K562 (cell line): ENCODE data around the gene LEO1. TPM values are rescaled to one million over a fixed set of nuclear protein-coding genes. Genes with fewer than 3 reads are reported as not detected.

Experiments
- ARID2 ChIP-seq: fragments of 450-650 bp; IDR thresholded peaks from 2 replicates; pipeline ENCODE4 v1.6.1; 2017; ENCODE audit warnings: antibody characterized with exemption, mild to moderate bottlenecking
- CAMTA2 ChIP-seq: fragments of 250-450 bp; sonication (Bioruptor Pico); conservative IDR thresholded peaks from 2 replicates; pipeline ENCODE4 v1.5.1; 2022
- CSDE1 ChIP-seq, 2 experiments: fragments of 450-650 bp; IDR thresholded peaks; 2 replicates each; pipeline ENCODE4 v1.6.1; 2016; ENCODE audit warnings: mild to moderate bottlenecking in 1 of 2
- EHMT2 ChIP-seq: fragments of 450-650 bp; IDR thresholded peaks from 2 replicates; pipeline ENCODE4 v1.6.1; 2018; ENCODE audit warnings: antibody characterized with exemption
- ELF2 ChIP-seq: fragments of 250-450 bp; sonication (Bioruptor Pico); IDR thresholded peaks from 2 replicates; pipeline ENCODE4 v1.5.0; 2021; ENCODE audit warnings: mild to moderate bottlenecking
- ETS1 ChIP-seq: conservative IDR thresholded peaks from 2 replicates; pipeline ENCODE4 v1.6.1; 2011; ENCODE audit warnings: low read depth, mild to moderate bottlenecking, low read length; ENCODE audit not compliant: control insufficient read depth
- ETV5 ChIP-seq: sonication (generic); formaldehyde crosslinking; IDR thresholded peaks from 2 replicates; pipeline ENCODE4 v1.4.0; 2020; ENCODE audit warnings: low read depth, mild to moderate bottlenecking, missing genetic modification reagents
- HNRNPL ChIP-seq: fragments of 200-400 bp; formaldehyde crosslinking; IDR thresholded peaks from 2 replicates; pipeline ENCODE4 v1.6.1; 2017; ENCODE audit warnings: low read depth, mild to moderate bottlenecking, low read length
- MBD2 ChIP-seq: sonication (generic); IDR thresholded peaks from 2 replicates; pipeline ENCODE4 v1.6.1; 2016; ENCODE audit warnings: low read depth, borderline replicate concordance
- MECOM ChIP-seq: fragments of 250-450 bp; sonication (Bioruptor Pico); IDR thresholded peaks from 2 replicates; pipeline ENCODE4 v1.8.0; 2022; ENCODE audit warnings: inconsistent platforms
- MITF ChIP-seq: IDR thresholded peaks from 2 replicates; pipeline ENCODE4 v1.6.1; 2014; ENCODE audit warnings: antibody characterized with exemption
- NEUROD1 ChIP-seq: fragments of 150-350 bp; IDR thresholded peaks from 2 replicates; pipeline ENCODE4 v1.6.1; 2014; ENCODE audit warnings: borderline replicate concordance, low read length, low read depth; ENCODE audit not compliant: partially characterized antibody
- RREB1 ChIP-seq: fragments of 250-450 bp; sonication (Bioruptor Pico); IDR thresholded peaks from 2 replicates; pipeline ENCODE4 v1.4.0; 2020
- SREBF1 ChIP-seq: fragments of 150-350 bp; IDR thresholded peaks from 2 replicates; pipeline ENCODE4 v1.6.1; 2014; ENCODE audit warnings: antibody characterized with exemption, low read depth, low read length, borderline replicate concordance
- ZNF217 ChIP-seq: sonication (generic); formaldehyde crosslinking; IDR thresholded peaks from 2 replicates; pipeline ENCODE4 v1.8.0; 2022; ENCODE audit warnings: mild to moderate bottlenecking, missing genetic modification reagents
- ZNF518B ChIP-seq: fragments of 250-450 bp; sonication (Bioruptor Pico); IDR thresholded peaks from 2 replicates; pipeline ENCODE4 v1.5.0; 2021; ENCODE audit warnings: mild to moderate bottlenecking, moderate library complexity
- ZNF717 ChIP-seq: fragments of 250-450 bp; sonication (Bioruptor Pico); IDR thresholded peaks from 2 replicates; pipeline ENCODE4 v1.5.0; 2021
- polyA plus RNA-seq, 8 experiments: library from polyadenylated mRNA; depleted of rRNA in 4 of 8; stranded (reverse) in 5 of 8; unstranded in 3 of 8; fragments of >200 nt; fragmentation: Nextera tagmentation in 2 of 8; fragmentation: Illumina TruSeq in 1 of 8; extraction: Ambion mirVana in 2 of 8; extraction: Trizol in 1 of 8; gene quantifications; 2 replicates each; pipeline versions ENCODE4 v1.2.1 to v1.2.3, GENCODE V29; 2011 to 2014; ENCODE audit warnings: inconsistent platforms in 1 of 8, missing spikeins in 1 of 8
- total RNA-seq, 7 experiments: library from RNA; depleted of rRNA in 6 of 7; stranded (reverse); fragments of >200 nt in 6 of 7; fragmentation: Illumina TruSeq in 2 of 7; extraction: Trizol in 2 of 7; gene quantifications; 2 replicates each; pipeline versions ENCODE4 v1.2.1 to v1.2.3, GENCODE V29; 2011 to 2021; ENCODE audit warnings: low replicate concordance in 1 of 7

The LEO1 gene
- total and polyA plus RNA-seq, 9 of the 15 experiments (the other 6 are each of a cell fraction or from before 2014, with no cell fraction given), result 8.4 to 48.3 (median 37.9) TPM

GRCh38 chr15:51971375-51972133 lies at the start of gene LEO1 (continued):
- 0 out of 2 replicates have a peak, but pooled peaks have one; percentile 42 for TF ChIP-seq ETS1
- no peak for TF ChIP-seq CAMTA2 (CRISPR knock-in tag)
- no peak for TF ChIP-seq EHMT2
- TF ChIP-seq ARID2, result no peak
- no peak for TF ChIP-seq MITF
- TF ChIP-seq MBD2, result peak; percentile 79
- no peak for TF ChIP-seq ZNF518B (CRISPR knock-in tag)
- TF ChIP-seq NEUROD1, result peak; percentile 13
- no peak for TF ChIP-seq SREBF1
- TF ChIP-seq ETV5 (CRISPR knock-in tag), result peak; percentile 68; the same call in 1 of the 2 replicates
- no peak for TF ChIP-seq MECOM (CRISPR knock-in tag)
- TF ChIP-seq ZNF717 (CRISPR knock-in tag), result no peak
- TF ChIP-seq CSDE1 (IDR thresholded peaks at IDR 0.05), result no peak
- no peak for TF ChIP-seq HNRNPL
- peak; percentile 87; the same call in 1 of the 2 replicates for TF ChIP-seq RREB1 (CRISPR knock-in tag)
- TF ChIP-seq ZNF217 (CRISPR knock-in tag), result no peak
- no peak for TF ChIP-seq ELF2 (CRISPR knock-in tag)
